Activated CD8-positive, alpha-beta memory T cell treated with anti-CD3 and anti-CD28 coated beads for 4 hours (primary cell): ENCODE results near the gene SPC24.

Experiments
- DNase-seq, 2 donors: peaks; one replicate each; pipeline ENCODE4 v3.0.0-alpha.2; 2020; ENCODE audit warnings: low read depth in 2 of 2

The SPC24 gene, protein sequence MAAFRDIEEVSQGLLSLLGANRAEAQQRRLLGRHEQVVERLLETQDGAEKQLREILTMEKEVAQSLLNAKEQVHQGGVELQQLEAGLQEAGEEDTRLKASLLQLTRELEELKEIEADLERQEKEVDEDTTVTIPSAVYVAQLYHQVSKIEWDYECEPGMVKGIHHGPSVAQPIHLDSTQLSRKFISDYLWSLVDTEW

DNA sequence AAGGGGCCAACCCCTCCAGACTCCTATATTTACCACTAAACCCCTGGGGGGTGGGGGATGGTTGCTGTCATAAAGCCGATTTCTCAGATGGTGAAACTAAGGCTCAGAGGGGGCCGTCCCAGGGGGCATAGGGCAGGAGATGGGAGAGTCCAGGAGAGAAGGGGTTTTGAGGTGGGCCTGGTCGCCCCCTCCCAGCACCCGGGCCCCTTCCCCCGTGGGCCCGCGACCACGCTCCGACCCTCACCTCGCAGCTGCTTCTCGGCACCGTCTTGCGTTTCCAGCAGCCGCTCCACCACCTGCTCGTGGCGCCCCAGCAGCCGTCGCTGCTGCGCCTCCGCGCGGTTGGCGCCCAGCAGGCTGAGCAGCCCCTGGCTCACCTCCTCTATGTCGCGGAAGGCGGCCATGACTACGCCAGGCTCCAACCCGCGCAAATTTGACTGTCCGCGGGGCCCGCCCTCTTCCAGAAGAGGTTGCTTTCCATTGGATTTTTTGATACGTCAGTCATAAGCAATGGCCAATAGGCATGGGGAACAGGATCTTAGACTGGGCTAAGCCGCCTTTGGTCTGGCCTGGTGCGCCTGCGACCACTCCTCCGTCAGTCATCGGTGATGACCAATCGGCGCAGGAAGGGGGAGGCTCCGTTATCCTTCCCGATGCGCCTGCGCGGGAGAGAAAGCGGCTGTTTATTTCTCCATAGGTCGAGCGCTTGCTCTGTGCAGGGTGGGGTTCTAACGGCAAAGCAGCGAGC lies at the start of gene SPC24:
Gene SPC24 (minus strand): TSS at position 410 of the 748 bp plus-strand sequence. CDS start 6 bp downstream, at position 404.
- DNase-seq = peak; percentile 80 to 83

DNA sequence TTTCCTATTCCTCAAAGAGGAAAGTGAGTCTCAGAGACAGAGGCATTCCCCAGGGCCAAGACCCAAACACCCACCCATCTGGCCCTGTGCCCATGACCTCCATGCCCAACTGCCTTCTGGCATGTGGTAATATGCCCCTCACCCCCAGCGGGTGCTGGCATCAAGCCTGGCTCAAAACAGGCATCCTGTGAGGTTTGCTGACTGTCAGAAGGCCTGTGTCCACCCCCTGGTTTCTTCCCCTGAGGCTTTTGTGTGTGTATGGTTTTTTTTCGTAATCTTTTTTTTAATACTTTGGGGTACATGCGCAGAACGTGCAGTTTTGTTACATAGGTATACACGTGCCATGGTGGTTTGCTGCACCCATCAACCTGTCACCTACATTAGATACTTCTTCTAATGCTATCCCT lies 49.4 kb upstream of the SPC24 start:
- DNase-seq = no peak

DNA sequence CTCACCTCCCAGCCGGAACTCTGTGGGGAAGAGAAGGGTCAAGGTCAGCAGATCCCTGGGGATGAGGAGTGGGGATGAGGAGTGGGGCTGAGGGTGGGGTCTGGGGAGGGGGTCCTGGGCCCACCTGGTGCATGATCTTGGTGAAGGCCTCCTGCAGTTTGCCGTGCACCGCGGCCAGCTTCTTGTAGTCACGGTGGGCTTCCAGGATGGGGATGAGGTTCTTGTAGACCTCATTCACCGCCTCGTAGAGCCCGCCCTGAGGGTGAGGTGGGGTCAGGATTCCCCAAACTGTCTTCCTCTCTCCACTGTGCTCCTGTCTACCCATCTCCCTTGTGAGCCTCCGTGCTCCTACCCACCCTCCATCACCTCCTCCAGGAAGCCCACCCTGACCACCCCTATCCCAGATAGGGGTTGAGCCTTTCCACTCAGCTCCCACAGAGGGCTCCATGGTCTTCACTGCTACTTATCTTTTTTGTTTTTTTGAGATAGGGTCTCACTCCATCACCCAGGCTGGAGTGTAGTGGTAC lies 48.6 kb upstream of the SPC24 start:
- no peak for DNase-seq

DNA sequence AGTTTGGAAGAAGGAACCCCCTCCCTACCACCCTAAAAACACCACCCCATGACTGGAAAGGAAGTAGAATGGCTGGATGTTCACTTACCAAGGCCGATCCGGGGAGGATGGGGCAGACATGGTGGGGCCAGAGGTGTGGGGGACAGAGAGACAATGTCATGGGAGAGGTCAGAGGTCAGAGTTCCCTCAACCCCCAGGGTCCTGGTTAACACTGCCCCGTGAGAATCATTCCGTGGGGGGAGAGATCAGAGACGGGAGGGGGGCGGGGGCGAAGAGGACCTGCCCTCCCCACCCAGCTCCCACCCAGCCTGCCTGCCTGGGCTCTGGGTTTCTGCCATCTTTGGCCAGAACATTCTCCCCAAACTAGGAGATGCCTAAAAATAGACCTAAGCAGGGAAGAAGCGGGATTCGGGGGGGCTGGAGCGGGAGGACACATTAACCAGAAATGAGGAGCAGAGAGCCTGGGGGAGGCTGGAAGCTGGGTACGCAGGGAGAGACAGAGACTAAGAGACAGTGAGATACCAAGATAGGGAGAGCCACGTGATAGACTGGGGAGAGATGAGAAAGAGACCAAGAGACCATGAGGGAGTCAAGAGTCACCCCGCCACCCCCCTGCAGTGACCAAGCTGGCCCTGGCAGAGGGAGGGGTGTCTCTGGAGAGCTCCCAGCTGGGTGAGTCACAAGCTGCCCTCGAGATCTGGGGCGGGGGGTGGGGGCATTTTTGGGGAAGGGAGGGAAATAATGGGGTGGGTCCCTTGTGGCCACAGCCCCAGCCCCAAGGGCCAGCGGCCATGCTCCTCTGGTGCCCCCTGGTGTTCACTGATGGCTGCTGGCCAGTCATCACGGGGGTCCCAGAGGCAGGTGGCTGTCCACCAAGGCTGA lies 47.9 kb upstream of the SPC24 start:
- DNase-seq = no peak

DNA sequence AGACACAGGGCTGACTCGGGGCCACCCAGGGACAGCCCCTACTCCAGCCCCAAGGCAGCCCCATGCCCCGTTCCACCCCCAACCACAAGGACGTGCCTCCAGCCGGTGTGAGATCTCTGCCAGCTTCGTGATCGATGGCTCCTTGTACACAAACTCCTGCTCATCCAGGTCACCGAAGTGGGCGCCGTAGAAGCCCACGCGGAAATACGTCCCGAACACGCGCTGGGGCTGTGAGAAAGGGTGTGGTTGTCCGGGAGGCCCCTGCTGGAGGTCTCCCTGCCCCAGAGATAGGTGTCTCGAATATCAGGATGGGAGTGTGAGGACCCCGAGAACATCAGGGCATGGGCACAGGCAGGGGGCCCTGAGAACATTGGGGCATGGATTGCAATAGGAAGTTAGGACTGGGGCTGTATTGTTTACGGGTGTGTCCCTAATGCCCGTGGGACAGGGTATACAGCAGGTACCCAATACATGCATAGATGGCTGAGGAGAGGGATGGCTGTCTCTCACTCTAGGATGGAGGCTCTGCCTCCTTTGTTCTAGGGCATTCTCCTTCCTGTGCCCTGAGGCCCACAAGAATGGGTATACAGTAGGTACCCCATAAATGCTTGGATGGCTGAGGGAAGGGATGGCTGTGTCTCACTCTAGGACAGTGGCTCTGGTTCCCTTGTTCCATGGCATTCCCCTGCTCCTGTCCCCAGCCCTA lies 47.1 kb upstream of the SPC24 start:
- DNase-seq = no peak

DNA sequence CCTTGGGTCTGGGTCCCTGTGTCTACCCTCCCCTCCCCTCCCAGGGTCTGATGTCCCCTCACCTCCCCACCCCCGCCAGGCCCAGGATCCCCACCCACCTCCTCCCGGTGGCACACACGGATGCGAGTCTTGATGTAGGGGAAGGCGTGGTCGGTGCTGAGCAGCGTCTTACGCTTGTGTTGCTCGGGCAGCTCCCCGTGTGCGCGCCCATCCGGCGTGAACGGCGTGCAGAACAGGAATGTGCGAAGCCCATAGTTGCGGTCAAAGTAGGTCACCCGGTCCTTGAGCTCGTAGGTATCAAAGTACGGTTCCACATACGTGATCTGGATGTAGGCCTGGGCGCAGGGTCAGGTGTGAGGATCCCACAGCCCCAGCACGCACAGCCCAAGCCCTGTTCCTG lies 46.2 kb upstream of the SPC24 start:
- no peak for DNase-seq

DNA sequence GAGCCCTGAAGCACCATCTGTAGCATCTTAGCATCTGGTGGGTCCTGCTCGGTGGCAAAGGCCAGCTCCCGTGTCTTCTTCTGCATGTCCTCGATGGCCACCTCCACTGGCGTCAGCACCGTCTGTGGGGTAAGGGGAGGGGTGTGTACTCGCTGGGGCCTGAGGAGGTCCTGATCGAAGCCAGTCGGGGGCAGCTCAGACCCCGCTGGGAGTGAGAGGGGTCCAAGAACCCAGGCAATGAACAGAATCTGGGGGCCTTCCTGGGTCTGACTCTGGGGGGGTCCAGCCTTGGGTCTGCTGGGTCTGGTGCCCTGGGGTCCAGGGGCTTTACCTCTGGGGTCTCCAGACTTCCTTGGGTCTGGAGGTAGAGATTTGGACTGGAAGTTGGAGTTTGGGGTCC lies 45.3 kb upstream of the SPC24 start:
- no peak for DNase-seq

DNA sequence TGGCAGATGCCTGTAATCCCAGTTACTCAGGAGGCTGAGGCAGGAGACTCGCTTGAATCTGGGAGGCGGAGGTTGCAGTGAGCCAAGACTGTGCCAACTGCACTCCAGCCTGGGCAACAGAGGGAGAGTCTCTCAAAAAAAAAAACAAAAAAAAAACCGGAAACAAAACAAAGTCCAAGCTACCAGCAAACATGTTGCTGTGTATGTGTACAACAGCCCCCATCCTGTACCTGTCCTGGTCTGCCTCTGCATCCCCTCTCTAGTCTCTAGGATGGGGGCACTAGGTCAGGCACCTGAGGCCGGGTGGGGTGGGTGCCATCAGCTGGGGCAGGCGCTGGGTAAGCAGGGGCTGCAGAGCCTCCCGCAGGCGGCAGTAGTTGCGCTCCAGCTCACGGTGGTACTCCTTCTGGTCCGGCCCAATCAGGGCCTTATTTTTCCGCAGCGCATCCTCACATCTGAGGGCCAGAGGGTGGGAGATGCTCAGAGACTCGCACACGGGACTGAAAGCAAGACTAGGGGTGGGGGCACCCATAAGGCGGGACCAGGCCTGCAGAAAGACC lies 44.5 kb upstream of the SPC24 start:
- DNase-seq = no peak

DNA sequence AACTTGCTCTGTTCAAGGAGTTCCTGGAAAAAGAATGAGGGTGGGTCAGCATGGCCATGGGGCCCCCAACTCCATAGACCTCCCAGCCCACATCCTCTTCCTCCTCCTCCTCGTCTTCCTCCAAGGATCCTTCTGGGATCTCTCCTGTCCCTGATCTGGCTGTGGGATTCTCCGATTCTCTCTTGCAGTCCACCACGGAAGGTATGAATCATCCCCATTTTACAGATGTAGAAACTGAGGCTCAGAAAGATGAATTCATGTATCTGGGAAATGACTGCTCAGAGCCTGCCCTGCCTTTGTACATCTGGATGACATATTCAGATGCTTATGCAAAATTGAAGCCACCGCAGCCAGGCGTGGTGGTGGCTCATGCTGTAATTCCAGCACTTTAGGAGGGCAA lies 43.9 kb upstream of the SPC24 start:
- DNase-seq = no peak

DNA sequence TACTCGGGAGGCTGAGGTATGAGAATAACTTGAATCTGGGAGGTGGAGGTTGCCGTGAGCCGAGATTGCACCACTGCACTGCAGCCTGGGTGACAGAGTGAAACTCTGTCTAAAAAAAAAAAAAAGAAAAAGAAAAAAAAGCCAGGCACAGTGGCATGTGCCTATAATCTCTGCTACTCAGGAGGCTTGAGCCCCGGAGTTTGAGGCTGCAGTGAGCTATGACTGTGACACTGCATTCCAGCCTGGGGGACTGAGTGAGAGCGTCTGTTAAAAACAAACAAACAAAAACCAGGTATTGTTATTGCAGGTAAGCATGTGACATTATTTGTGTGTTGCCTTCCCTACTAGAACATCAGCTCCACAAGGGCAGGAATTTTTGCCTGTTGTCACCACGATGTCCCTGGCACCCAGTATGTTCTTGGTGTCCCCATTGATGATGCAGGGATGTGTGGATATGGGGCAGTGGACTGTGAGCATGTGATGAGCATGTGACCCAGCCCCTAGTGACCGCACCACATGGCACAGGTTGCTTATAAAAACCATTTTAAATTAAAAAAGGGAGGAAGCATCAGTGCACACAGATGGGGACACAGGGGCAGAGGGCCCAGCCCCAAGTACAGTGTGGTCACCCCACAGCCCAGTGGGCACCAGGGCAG lies 43.3 kb upstream of the SPC24 start:
- DNase-seq = no peak

DNA sequence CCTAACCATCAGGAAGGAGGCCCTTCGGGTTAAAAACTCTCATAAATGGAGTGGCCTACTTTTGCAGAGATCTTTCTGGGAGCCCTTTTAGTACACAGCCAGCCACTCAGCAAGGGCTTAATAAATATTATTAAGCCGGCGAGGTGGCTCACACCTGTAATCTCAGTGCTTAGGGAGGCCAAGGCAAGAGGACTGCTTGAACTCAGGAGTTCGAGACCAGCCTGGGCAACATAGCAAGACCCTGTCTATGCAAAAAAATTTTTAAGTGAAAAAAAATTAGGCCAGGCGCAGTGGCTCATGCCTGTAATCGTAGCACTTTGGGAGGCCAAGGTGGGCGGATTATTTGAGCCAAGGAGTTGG lies 42.6 kb upstream of the SPC24 start:
- no peak for DNase-seq

DNA sequence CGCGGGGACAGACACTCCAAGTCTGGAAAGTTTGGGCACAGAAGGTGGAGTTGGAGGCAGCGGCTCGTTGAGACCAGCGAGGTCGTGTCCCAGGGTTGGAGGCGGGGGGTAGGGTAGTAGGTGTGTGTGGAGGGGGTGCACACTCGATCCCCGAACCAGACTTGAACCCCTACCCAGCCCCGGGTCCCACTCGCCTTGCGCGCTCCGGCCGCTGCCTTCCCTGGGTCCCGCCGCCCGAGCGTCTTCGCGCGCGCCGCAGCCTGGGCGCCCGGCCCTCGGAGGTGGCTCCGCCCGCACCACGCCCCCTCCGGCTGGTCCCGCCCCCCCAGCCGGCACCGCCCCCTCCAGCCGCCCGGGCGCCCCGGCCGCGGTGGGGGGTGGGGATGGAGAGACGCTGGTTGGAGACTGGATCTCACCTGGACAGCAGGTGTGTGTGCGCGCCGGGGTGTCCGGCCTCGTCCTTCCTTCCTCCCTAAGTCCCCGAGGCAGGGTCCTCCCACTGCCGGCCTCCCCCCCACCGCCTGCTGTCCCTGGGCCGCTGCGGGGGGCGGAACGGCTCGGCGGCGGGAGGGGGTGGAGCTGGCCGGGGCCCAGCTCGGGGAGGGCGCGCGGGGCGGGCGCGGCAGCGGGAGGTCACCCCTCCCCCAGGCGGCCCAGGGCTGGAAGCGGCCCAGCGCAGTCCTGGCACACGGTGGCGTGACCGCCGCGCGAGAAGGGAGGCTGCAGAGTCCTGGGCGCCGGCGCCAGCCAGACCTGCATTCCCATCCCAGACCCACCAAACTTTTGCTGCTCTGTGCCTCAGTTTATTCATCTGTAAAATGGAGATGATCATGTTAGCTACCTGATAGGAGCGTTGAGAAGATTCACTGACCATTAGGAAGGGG lies 42.0 kb upstream of the SPC24 start, which contains the start of gene KANK2:
Gene KANK2 (minus strand): TSS at position 255 of the 884 bp plus-strand sequence. CDS start 3,034 bp downstream, outside the sequence.
- peak; percentile 36 to 39 for DNase-seq

DNA sequence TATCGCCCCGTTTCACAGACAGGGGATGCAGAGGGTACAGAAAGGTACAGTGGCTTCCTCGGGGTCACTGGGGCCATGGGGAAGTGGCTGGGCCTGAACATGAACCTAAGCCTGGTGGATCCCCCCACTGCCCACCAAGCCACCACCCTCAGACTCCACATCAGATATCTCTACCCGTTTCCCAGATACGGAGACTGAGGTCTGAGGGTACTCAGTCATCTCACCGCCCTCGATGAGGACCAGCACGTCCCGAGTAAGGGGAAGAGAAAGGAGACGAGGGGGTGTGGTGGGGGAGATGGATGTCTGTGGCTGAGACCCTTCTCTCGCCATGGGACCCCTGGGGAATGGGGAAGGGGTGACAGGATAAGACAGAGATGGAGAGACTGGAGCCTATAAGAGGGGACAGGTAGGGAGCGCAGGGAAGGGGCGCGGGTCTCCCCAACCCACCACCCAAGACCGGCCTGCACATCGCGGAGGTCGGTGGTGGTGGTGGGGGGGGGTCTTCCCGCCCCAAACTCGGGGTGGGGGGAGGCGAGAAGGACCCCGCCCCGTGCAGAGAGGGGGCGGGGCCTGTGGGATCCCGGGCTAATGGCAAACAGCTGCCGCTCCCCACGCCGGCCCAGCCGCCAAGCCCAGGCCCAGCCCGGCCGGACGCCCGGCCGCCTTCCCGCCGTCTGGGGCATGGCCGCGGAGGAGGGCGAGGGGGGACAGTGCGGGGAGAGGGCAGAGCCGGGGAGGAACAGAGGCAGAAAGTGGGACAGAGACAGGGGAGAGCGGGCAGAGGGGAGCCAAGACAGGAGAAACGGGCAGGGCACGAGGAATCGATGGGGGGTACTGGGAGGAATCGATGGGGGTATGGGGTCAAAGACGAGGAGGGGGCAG lies 41.1 kb upstream of the SPC24 start:
- DNase-seq = no peak

DNA sequence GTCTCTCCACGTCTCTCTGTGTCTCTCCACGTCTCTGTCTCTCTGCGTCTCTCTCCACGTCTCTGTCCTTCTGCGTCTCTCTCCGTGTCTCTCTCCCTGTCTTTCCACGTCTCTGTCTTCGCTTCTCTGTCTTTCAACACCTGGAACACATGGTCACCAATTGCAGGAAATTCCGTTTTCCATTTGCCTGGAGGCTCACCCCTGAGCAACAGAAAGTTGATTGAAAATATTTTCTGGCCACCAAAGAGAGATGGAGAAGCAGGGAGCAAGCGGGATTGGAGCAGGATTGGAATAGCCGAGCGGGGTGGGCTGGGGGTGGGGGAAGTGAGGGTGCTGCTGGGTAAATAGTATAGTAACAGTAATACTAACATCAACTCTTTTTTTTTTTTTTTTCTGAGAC lies 40.1 kb upstream of the SPC24 start:
- DNase-seq = no peak

DNA sequence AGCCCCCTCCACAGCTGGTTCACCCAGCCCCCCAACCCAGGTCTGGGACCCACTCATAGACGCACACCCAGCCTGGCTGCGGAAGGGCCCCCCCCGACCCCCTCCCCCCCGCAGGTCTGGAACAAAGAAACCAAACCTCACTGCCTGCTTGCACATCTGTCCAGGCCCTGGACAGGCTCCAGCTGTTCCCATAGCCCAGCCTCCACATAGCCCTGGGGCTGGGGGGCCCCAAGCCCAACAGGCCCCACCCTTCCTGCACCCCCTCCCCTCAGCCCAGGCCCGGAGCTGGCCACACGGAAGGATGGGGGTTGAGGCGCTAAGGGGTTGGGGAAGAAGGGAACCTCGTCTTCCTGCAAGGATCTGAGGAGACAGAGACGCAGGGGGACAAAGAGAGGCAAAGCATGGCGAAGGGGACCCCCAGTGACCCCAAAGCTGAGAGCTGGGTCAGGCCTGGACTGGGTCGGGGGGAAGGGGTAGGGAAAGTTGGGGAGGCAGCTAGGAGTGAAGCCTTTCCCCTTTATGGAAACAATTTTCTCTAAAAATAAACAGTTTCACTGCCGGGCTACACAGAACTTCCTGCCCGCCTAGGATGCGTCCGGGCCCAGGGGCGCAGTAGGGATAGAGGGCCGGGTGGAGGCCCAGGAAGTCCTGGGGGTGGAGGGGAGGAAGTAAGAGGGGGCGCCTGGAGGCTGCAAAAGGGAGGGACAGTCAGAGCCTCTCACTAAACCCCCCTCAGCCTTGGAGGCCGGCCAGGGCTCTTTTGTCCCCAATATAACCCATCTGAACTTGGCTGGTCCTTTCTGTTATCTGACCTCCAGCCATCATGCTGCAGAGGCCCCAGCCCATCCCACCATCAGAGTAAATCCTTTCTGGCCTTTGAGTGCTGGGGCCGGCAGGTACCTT lies 39.3 kb upstream of the SPC24 start:
- DNase-seq = no peak

DNA sequence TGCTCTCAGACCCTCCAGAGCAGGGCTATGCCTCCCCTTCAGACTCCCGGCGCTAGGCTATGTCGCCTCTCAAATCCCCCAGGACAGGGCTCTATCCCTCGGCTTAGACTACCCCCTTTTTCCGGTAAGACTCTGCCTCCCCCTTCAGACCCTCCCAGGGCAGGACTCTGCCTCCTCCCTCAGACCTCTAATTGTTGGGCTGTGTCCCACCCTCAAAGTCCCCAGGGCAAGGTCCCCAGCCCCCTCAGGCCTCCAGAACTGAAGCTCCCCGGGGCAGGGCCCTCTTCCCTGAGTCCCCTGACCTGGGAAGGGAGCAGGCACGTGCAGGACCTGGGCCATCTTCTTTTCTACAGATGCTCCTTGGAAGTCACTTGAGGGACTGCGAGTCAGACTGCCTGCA lies 38.6 kb upstream of the SPC24 start:
- DNase-seq = no peak
